DND-41 (cell line): ENCODE measurements around the gene PNLDC1.

Source experiments
- CTCF ChIP-seq: IDR thresholded peaks from 2 replicates; pipeline ENCODE4 v1.5.1; 2012; ENCODE audit warnings: borderline replicate concordance, low read length, moderate library complexity, mild to moderate bottlenecking; ENCODE audit not compliant: poor library complexity, severe bottlenecking; ENCODE audit errors: extremely low read depth
- EZH2 ChIP-seq: IDR thresholded peaks from 3 replicates; pipeline ENCODE4 v1.6.1; 2012; ENCODE audit warnings: borderline replicate concordance, low read depth, mild to moderate bottlenecking, moderate library complexity, low read length, inconsistent platforms; ENCODE audit not compliant: severe bottlenecking

GRCh38 chr6:159758031-159759001 is 41.8 kb upstream of the PNLDC1 start:
- TF ChIP-seq CTCF (peak; percentile 14), EZH2 (no peak)
